HepG2 (cell line): ENCODE measurements around the gene ADAMTSL4. TPM values are rescaled to one million over a fixed set of nuclear protein-coding genes. Genes with fewer than 3 reads are reported as not detected.

Experiments used
- FOXM1 ChIP-seq: sonication (generic); formaldehyde crosslinking; IDR thresholded peaks from 2 replicates; pipeline ENCODE4 v1.5.0; 2020; ENCODE audit warnings: missing genetic modification reagents
- GABPB1 ChIP-seq: IDR thresholded peaks from 2 replicates; pipeline ENCODE4 v1.6.1; 2016; ENCODE audit warnings: mild to moderate bottlenecking, missing genetic modification reagents, moderate library complexity, missing compliant biosample characterization
- GTF2F1 ChIP-seq: fragments of 150-350 bp; IDR thresholded peaks from 2 replicates; pipeline ENCODE4 v1.6.1; 2014; ENCODE audit warnings: low read length
- ISL2 ChIP-seq: sonication (generic); formaldehyde crosslinking; IDR thresholded peaks from 2 replicates; pipeline ENCODE4 v1.5.0; 2020; ENCODE audit warnings: missing genetic modification reagents
- JUND ChIP-seq: sonication (generic); formaldehyde crosslinking; IDR thresholded peaks from 2 replicates; pipeline ENCODE4 v1.8.0; 2022; ENCODE audit warnings: mild to moderate bottlenecking, missing genetic modification reagents
- KDM4B ChIP-seq: sonication (generic); formaldehyde crosslinking; IDR thresholded peaks from 2 replicates; pipeline ENCODE4 v1.4.0; 2020; ENCODE audit warnings: missing genetic modification reagents
- KMT2A ChIP-seq: sonication (generic); formaldehyde crosslinking; IDR thresholded peaks from 2 replicates; pipeline ENCODE4 v1.4.0; 2020; ENCODE audit warnings: missing genetic modification reagents
- MTA1 ChIP-seq: sonication (generic); formaldehyde crosslinking; IDR thresholded peaks from 2 replicates; pipeline ENCODE4 v1.4.0; 2020; ENCODE audit warnings: missing genetic modification reagents, mild to moderate bottlenecking, borderline replicate concordance
- PRPF4 ChIP-seq: fragments of 200-400 bp; formaldehyde crosslinking; IDR thresholded peaks from 2 replicates; pipeline ENCODE4 v1.6.1; 2016; ENCODE audit warnings: low read length, low read depth; ENCODE audit not compliant: poor library complexity, severe bottlenecking
- RFXANK ChIP-seq: IDR thresholded peaks from 2 replicates; pipeline ENCODE4 v1.6.1; 2016
- SAP130 ChIP-seq: IDR thresholded peaks from 2 replicates; pipeline ENCODE4 v1.6.1; 2016; ENCODE audit warnings: low read depth
- SNRNP70 ChIP-seq: fragments of 200-400 bp; formaldehyde crosslinking; IDR thresholded peaks from 2 replicates; pipeline ENCODE4 v1.6.1; 2017; ENCODE audit warnings: mild to moderate bottlenecking, low read depth, low read length, moderate library complexity
- SP140L ChIP-seq: sonication (generic); formaldehyde crosslinking; IDR thresholded peaks from 2 replicates; pipeline ENCODE4 v1.4.0; 2020; ENCODE audit warnings: missing genetic modification reagents, borderline replicate concordance
- U2AF1 ChIP-seq: fragments of 200-400 bp; formaldehyde crosslinking; optimal IDR thresholded peaks from 2 replicates; pipeline ENCODE3; 2017; ENCODE audit warnings: mild to moderate bottlenecking, low read depth, low read length
- ZBTB7A ChIP-seq: sonication (generic); formaldehyde crosslinking; IDR thresholded peaks from 2 replicates; pipeline ENCODE4 v1.8.0; 2022; ENCODE audit warnings: mild to moderate bottlenecking, missing genetic modification reagents
- ZKSCAN1 ChIP-seq: fragments of 150-350 bp; IDR thresholded peaks from 2 replicates; pipeline ENCODE4 v1.6.1; 2014; ENCODE audit warnings: low read length
- ZNF124 ChIP-seq: sonication (generic); formaldehyde crosslinking; IDR thresholded peaks from 2 replicates; pipeline ENCODE4 v1.4.0; 2020; ENCODE audit warnings: missing genetic modification reagents
- ZNF713 ChIP-seq: sonication (generic); formaldehyde crosslinking; IDR thresholded peaks from 2 replicates; pipeline ENCODE4 v1.4.0; 2020; ENCODE audit warnings: mild to moderate bottlenecking, missing genetic modification reagents
- ZNF720 ChIP-seq: sonication (generic); formaldehyde crosslinking; IDR thresholded peaks from 2 replicates; pipeline ENCODE4 v1.4.0; 2020; ENCODE audit warnings: missing genetic modification reagents
- ZNF841 ChIP-seq: sonication (generic); formaldehyde crosslinking; IDR thresholded peaks from 2 replicates; pipeline ENCODE4 v1.8.1; 2023; ENCODE audit warnings: missing genetic modification reagents, borderline replicate concordance
- polyA plus RNA-seq, 8 experiments: library from polyadenylated mRNA; depleted of rRNA in 3 of 8; stranded (reverse) in 7 of 8; unstranded in 1 of 8; fragments of >200 nt; fragmentation: Illumina TruSeq in 4 of 8; extraction: Trizol in 4 of 8; gene quantifications; 2 replicates each; pipeline versions ENCODE4 v1.2.1 to v1.2.3, GENCODE V29; 2011 to 2016; ENCODE audit warnings: low read depth in 4 of 8, missing spikeins in 1 of 8, mixed read lengths in 1 of 8; ENCODE audit not compliant: insufficient read depth in 1 of 8
- total RNA-seq, 5 experiments: library from RNA; depleted of rRNA; stranded (reverse); fragments of >200 nt; fragmentation: Illumina TruSeq; extraction: Trizol; gene quantifications; 2 replicates each; pipeline ENCODE4 v1.2.3, GENCODE V29; 2016; ENCODE audit warnings: low read depth in 1 of 5
- TF ChIP-seq, protein P1 (sequence below): sonication (generic); formaldehyde crosslinking; IDR thresholded peaks from 2 replicates; pipeline ENCODE4 v1.8.0; 2022; ENCODE audit warnings: missing genetic modification reagents, mild to moderate bottlenecking, borderline replicate concordance
- TF ChIP-seq, protein P2 (sequence below): sonication (generic); formaldehyde crosslinking; IDR thresholded peaks from 2 replicates; pipeline ENCODE4 v1.4.0; 2020; ENCODE audit warnings: missing genetic modification reagents
- TF ChIP-seq, protein P3 (sequence below): sonication (generic); formaldehyde crosslinking; IDR thresholded peaks from 2 replicates; pipeline ENCODE4 v1.8.0; 2022; ENCODE audit warnings: missing genetic modification reagents, mild to moderate bottlenecking, inconsistent platforms, borderline replicate concordance
- TF ChIP-seq, protein P4 (sequence below): sonication (generic); formaldehyde crosslinking; IDR thresholded peaks from 2 replicates; pipeline ENCODE4 v1.9.0; 2022; ENCODE audit warnings: missing genetic modification reagents, mild to moderate bottlenecking, borderline replicate concordance
- TF ChIP-seq, protein P5 (sequence below): sonication (generic); formaldehyde crosslinking; IDR thresholded peaks from 2 replicates; pipeline ENCODE4 v1.5.0; 2020; ENCODE audit warnings: mild to moderate bottlenecking, low read depth, missing genetic modification reagents, borderline replicate concordance

ADAMTSL4 gene
- total and polyA plus RNA-seq, 2 of the 13 experiments (the other 11 are each of a cell fraction or from before 2014, with no cell fraction given): 3.9 to 16.4 TPM

DNA sequence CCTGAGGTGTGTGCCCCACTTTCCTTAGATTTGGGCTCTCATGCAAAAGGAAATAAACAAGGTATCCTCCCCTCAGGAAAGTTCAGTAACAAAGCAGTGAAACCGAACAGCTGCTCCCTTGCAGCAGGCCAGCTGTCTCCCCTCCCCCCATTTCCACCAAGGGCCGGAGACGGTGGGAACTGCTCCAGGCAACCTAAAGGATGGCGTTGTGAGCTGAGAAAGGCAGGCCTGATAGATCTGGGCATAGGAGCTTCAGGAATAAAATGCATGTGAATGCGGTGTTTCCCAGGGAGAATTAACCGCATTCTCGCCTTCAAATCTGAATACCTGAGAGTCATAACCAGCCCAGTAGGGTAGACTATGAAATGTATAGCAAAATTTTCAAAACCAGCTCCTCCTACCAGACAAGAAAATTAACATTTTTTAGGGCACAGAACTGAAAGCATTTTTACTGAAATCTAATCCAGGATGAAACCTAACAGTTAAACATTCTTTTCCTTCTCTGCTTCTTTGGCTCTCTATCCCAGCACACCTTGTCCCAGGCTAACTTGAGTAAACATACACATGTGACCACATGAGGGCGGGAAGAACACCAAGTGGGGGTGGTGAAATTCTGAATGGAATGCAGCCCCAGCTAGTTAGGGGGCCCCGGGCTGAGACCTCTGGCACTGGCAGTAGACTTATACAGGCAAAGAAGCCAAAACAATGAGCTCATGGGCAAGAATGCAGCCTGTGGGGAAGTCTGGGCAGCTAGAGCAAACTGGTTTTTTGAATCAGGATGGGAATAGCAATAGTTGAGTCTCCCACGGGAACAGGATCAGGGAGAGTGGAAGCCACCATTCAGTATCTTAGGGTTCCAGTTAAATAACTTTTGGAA is 18.7 kb downstream of the ADAMTSL4 start (continued):
- TF ChIP-seq ZNF841 (CRISPR knock-in tag): no peak
- TF ChIP-seq, protein P1, sequence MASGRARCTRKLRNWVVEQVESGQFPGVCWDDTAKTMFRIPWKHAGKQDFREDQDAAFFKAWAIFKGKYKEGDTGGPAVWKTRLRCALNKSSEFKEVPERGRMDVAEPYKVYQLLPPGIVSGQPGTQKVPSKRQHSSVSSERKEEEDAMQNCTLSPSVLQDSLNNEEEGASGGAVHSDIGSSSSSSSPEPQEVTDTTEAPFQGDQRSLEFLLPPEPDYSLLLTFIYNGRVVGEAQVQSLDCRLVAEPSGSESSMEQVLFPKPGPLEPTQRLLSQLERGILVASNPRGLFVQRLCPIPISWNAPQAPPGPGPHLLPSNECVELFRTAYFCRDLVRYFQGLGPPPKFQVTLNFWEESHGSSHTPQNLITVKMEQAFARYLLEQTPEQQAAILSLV (CRISPR knock-in tag): no peak
- no peak for TF ChIP-seq FOXM1 (CRISPR knock-in tag)
- TF ChIP-seq SNRNP70: no peak
- TF ChIP-seq RFXANK: no peak
- TF ChIP-seq, protein P2, sequence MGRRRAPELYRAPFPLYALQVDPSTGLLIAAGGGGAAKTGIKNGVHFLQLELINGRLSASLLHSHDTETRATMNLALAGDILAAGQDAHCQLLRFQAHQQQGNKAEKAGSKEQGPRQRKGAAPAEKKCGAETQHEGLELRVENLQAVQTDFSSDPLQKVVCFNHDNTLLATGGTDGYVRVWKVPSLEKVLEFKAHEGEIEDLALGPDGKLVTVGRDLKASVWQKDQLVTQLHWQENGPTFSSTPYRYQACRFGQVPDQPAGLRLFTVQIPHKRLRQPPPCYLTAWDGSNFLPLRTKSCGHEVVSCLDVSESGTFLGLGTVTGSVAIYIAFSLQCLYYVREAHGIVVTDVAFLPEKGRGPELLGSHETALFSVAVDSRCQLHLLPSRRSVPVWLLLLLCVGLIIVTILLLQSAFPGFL: no peak
- no peak for TF ChIP-seq KDM4B
- TF ChIP-seq, protein P3, sequence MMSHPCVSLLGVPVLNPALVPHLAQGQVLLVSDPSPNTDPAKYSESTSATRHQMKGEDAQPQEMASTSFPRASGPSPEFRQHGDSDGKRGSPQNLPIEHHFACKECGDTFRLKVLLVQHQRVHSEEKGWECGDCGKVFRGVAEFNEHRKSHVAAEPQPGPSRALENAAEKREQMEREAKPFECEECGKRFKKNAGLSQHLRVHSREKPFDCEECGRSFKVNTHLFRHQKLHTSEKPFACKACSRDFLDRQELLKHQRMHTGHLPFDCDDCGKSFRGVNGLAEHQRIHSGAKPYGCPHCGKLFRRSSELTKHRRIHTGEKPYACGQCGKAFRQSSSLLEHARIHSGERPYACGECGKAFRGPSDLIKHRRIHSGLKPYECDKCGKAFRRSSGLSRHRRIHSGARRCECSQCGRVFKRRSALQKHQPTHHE: no peak
- TF ChIP-seq, protein P4, sequence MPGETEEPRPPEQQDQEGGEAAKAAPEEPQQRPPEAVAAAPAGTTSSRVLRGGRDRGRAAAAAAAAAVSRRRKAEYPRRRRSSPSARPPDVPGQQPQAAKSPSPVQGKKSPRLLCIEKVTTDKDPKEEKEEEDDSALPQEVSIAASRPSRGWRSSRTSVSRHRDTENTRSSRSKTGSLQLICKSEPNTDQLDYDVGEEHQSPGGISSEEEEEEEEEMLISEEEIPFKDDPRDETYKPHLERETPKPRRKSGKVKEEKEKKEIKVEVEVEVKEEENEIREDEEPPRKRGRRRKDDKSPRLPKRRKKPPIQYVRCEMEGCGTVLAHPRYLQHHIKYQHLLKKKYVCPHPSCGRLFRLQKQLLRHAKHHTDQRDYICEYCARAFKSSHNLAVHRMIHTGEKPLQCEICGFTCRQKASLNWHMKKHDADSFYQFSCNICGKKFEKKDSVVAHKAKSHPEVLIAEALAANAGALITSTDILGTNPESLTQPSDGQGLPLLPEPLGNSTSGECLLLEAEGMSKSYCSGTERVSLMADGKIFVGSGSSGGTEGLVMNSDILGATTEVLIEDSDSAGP (CRISPR knock-in tag): peak; percentile 46; the same call in 1 of the 2 replicates
- no peak for TF ChIP-seq ZNF124 (CRISPR knock-in tag)
- TF ChIP-seq ZNF713 (CRISPR knock-in tag): no peak
- TF ChIP-seq SAP130 (CRISPR knock-in tag): peak; percentile 86
- TF ChIP-seq GABPB1 (CRISPR knock-in tag): no peak
- no peak for TF ChIP-seq U2AF1
- no peak for TF ChIP-seq SP140L
- no peak for TF ChIP-seq MTA1 (CRISPR knock-in tag)
- TF ChIP-seq ZBTB7A (CRISPR knock-in tag): no peak
- TF ChIP-seq ZNF720 (CRISPR knock-in tag): no peak
- TF ChIP-seq, protein P5, sequence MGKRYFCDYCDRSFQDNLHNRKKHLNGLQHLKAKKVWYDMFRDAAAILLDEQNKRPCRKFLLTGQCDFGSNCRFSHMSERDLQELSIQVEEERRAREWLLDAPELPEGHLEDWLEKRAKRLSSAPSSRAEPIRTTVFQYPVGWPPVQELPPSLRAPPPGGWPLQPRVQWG (CRISPR knock-in tag): no peak
- no peak for TF ChIP-seq GTF2F1
- TF ChIP-seq ISL2 (CRISPR knock-in tag): peak; percentile 44; the same call in 1 of the 2 replicates
- TF ChIP-seq ZKSCAN1: no peak
- TF ChIP-seq JUND (CRISPR knock-in tag): no peak
- TF ChIP-seq PRPF4: no peak
- no peak for TF ChIP-seq KMT2A (CRISPR knock-in tag)
